ENCODE measurements around the gene PTPRG.
A peak's percentile ranks its signal among the peaks of the same experiment; 100 is the strongest.

The PTPRG gene

GRCh38 chr3:62128051-62128450 is 566.7 kb downstream of the PTPRG start:
- TF ChIP-seq GATA1 (IDR thresholded peaks at IDR 0.05; ENCODE audit: low read depth, low read length) (no peak), POLR2A (IDR thresholded peaks at IDR 0.05; ENCODE audit: low read length) (no peak)
- no peak for DNase-seq

- DNase-seq: no peak
- no peak for TF ChIP-seq GATA1 (IDR thresholded peaks at IDR 0.05; ENCODE audit: low read depth, low read length)
- no peak for TF ChIP-seq POLR2A (IDR thresholded peaks at IDR 0.05; ENCODE audit: low read length)
These were observed 567.3 kb downstream of the PTPRG start for GRCh38 chr3:62128681-62129080.

DNA sequence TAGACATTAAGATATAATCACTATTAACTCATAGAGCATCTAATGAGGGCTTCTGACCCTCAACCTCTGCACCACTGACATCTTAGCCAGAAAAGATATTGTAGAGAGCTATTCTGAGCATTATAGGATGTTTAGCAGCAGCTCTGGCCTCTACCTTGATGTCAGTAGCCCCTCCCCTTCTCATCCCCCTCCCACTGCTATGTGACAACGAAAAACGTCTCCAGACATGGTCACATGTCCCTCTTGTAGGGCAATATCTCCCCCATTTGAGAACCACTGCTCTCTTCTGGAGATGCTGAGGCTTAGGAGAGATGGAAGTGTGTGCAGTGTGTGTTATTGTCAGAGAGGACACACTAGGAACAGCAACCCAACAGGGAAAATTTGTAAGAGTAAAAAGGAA is 569.7 kb downstream of the PTPRG start:
- TF ChIP-seq GATA1 (IDR thresholded peaks at IDR 0.05; ENCODE audit: low read depth, low read length): no peak
- DNase-seq: no peak

GRCh38 chr3:62131620-62132019 is 570.2 kb downstream of the PTPRG start:
- peak in 1 of 2 experiments; percentile 5 for DNase-seq
- TF ChIP-seq GATA1 (IDR thresholded peaks at IDR 0.05; ENCODE audit: low read depth, low read length) (no peak), POLR2A (IDR thresholded peaks at IDR 0.05; ENCODE audit: low read length) (no peak)

- TF ChIP-seq GATA1 (IDR thresholded peaks at IDR 0.05; ENCODE audit: low read depth, low read length) (no peak), POLR2A (IDR thresholded peaks at IDR 0.05; ENCODE audit: low read length) (no peak)
- no peak for DNase-seq
These were observed 570.7 kb downstream of the PTPRG start for GRCh38 chr3:62132027-62132602.

- DNase-seq: no peak
- TF ChIP-seq GATA1 (IDR thresholded peaks at IDR 0.05; ENCODE audit: low read depth, low read length): no peak
- no peak for TF ChIP-seq POLR2A (IDR thresholded peaks at IDR 0.05; ENCODE audit: low read length)
These were observed 571.6 kb downstream of the PTPRG start for GRCh38 chr3:62133015-62133414.

GRCh38 chr3:62134061-62134496 is 572.7 kb downstream of the PTPRG start:
- TF ChIP-seq GATA1 (IDR thresholded peaks at IDR 0.05; ENCODE audit: low read depth, low read length) (no peak), POLR2A (IDR thresholded peaks at IDR 0.05; ENCODE audit: low read length) (no peak)
- no peak for DNase-seq

DNA sequence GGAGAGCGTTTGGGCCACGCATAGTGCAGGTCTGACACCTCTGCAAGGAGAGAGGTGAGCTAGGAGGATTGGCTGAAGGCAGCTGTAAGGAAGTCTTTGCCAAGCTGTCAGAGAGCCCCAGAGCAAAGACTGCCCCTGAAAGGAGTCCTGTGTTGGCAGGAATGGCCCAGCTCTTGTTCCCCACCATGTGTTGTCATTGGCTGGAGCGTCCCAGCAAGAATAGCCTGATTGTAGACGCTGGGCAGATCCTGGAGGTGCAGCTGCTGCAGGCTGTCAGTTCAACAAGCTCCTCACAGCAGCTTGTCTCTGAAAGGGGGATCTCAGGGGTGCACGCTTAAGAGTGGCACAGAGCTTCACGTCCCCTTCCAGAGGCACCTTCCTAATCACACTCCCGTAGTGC is 574.4 kb downstream of the PTPRG start:
- no peak for TF ChIP-seq POLR2A (IDR thresholded peaks at IDR 0.05; ENCODE audit: low read length)
- TF ChIP-seq GATA1 (IDR thresholded peaks at IDR 0.05; ENCODE audit: low read depth, low read length): no peak
- no peak for DNase-seq

DNA sequence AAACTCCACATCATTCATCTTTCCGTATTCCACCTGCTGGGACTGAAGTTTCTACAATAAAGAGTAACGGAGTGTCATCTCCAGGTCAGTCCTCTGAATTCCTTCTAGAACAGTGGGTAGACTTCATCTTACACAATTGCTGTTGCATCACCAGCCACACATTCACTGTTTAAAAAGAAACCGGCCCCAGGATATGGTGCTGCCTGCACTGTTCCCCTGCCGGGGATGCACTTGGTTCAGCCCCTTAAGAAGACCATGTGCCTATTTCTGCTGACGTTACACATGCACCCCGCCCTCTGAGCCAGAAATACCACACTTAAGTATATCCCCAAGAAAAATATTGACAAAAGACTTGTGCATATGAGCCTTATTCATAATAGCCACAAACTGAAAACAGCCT is 578.6 kb downstream of the PTPRG start:
- DNase-seq: no peak
- TF ChIP-seq POLR2A (IDR thresholded peaks at IDR 0.05; ENCODE audit: low read length) (no peak), GATA1 (IDR thresholded peaks at IDR 0.05; ENCODE audit: low read depth, low read length) (no peak)

DNA sequence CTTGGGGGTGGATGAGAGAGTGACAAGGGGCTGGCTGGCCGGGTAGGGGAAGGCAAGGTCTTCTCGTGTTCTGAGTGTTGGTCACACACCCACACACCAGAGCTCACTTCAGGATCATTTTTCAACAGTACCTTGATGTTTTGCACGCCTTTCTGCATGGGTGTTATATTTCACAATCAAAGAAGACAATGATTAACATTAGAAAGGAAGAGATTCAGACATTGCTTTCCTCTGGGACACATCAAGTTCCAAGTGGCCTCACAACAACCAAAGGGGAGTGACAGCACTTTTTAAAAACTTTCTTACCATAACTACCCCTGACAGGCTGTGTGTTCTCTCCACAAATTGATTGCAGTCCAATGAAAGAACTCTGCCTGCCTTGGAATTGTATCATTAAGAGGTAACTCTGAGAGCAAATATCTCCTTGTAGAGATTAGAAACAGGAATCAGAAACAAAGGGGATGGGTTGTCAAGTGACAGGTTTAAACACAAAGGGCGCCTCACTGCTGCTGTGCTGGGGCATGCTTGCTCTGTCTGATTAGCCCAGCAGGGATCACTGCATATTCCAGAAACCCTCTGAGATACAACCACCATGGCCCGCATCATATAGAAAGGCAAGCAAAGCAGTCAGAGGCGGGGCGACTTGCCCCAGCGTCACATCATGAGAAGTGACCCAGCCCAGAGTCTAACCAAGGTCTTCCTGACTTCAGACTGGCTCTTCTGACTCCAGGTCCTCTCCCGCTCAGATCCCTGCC is 581.1 kb downstream of the PTPRG start:
- no peak for DNase-seq
- TF ChIP-seq GATA1 (IDR thresholded peaks at IDR 0.05; ENCODE audit: low read depth, low read length): no peak
- TF ChIP-seq POLR2A (IDR thresholded peaks at IDR 0.05; ENCODE audit: low read length): no peak

DNA sequence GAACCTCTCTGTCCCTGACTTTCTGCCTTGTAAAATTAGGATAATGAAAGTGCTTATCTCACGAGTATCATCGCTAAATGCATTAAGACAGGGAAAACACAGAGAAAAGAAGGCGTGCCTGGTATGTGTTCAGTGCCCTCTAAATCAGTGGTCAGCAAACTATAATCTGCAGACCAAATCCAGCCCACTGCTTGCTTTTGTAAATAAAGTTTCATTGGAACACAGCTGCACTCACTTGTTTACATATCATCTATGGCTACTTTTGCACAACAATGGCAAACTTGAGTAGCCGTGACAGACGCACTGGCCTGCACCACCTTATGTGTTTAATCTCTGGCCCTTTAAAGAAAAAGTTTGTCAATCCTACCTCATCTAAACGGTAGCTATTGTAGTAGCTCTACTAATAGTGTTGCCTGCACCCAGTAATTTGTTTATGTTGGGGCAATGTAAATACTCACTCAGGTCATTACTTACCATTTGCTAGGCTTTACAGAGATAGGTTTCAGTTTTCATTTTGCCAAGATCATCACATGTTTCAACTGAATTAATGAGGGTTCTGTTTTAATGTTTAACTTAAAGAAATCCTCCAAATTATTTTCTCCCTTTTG is 582.6 kb downstream of the PTPRG start:
- TF ChIP-seq GATA1 (IDR thresholded peaks at IDR 0.05; ENCODE audit: low read depth, low read length) (no peak), POLR2A (IDR thresholded peaks at IDR 0.05; ENCODE audit: low read length) (no peak)
- DNase-seq: no peak

GRCh38 chr3:62144482-62144881 is 583.1 kb downstream of the PTPRG start:
- TF ChIP-seq POLR2A (IDR thresholded peaks at IDR 0.05; ENCODE audit: low read length): no peak
- TF ChIP-seq GATA1 (IDR thresholded peaks at IDR 0.05; ENCODE audit: low read depth, low read length): no peak
- DNase-seq: no peak

DNA sequence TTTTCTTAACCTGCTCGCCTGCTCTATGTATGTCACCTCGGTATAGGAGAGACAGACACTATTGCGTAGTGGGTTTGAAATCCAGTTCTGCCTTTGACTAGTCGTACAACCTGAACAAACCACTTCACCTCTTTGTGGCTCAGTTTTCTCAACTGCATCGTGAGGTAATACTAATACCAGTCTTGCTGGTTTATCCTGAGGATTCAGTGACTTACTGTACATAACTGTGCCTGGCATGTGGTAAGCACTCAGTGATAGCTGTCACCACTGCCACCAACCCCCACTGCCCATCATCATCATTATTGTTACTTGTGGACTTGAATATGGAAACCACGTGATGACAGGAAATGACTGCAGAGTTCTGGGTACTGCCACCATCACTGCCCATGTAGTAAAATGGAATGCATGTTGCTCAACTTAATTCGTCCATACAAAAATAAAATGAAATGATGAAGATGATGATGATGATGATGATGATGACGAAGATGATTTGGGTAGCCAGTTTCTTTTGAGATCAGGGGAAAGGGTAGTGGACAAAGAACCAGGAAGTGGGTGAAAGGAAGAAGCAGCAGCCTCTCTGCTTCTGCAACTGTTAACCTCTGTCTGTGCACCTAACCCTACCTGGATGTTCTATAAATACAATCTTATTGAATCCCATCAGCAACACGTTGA is 583.9 kb downstream of the PTPRG start:
- no peak for DNase-seq
- no peak for TF ChIP-seq POLR2A (IDR thresholded peaks at IDR 0.05; ENCODE audit: low read length)
- no peak for TF ChIP-seq GATA1 (IDR thresholded peaks at IDR 0.05; ENCODE audit: low read depth, low read length)

- TF ChIP-seq GATA1 (IDR thresholded peaks at IDR 0.05; ENCODE audit: low read depth, low read length): no peak
- TF ChIP-seq POLR2A (IDR thresholded peaks at IDR 0.05; ENCODE audit: low read length): no peak
- DNase-seq: no peak
These were observed 588.2 kb downstream of the PTPRG start for GRCh38 chr3:62149539-62149938.
